GM12865 (cell line): Measurements from ENCODE around the gene SNCA.

ENCODE experiments used
- DNase-seq: peaks from one replicate; pipeline ENCODE4 v3.0.0; 2010; ENCODE audit warnings: low read depth
- H3K4me3 ChIP-seq: 2 replicates; pipeline ENCODE4 v1.5.1; 2011; ENCODE audit warnings: mild to moderate bottlenecking, low read depth, low read length, control low read depth
- TF ChIP-seq, protein P1 (sequence below): IDR thresholded peaks from 2 replicates; pipeline ENCODE4 v1.5.1; 2011; ENCODE audit warnings: low read length, control low read depth, low read depth, inconsistent platforms; ENCODE audit not compliant: insufficient read depth; ENCODE audit errors: missing control alignments

Gene SNCA

DNA sequence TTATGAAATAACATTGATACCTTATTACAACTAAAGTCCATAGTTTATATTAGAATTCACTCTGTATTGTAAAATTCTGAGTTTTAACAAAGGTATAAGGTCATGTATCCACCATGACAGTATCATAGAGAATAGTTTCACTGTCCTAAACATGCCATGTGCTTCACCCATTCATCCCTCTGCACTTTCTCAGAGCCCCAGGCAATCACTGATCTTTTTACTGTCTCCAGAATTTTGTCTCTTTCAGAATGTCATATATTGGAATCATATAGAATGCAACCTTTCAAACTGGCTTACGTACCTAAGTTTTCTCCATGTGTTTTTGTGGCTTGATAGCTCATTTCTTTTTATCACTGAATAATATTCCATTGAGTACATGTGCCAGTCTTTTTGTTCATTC lies 33.9 kb downstream of the SNCA start:
- H3K4me3 ChIP-seq = no peak overlapping the region
- TF ChIP-seq, protein P1, sequence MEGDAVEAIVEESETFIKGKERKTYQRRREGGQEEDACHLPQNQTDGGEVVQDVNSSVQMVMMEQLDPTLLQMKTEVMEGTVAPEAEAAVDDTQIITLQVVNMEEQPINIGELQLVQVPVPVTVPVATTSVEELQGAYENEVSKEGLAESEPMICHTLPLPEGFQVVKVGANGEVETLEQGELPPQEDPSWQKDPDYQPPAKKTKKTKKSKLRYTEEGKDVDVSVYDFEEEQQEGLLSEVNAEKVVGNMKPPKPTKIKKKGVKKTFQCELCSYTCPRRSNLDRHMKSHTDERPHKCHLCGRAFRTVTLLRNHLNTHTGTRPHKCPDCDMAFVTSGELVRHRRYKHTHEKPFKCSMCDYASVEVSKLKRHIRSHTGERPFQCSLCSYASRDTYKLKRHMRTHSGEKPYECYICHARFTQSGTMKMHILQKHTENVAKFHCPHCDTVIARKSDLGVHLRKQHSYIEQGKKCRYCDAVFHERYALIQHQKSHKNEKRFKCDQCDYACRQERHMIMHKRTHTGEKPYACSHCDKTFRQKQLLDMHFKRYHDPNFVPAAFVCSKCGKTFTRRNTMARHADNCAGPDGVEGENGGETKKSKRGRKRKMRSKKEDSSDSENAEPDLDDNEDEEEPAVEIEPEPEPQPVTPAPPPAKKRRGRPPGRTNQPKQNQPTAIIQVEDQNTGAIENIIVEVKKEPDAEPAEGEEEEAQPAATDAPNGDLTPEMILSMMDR = no peak

GRCh38 chr4:89800527-89801103 lies 36.3 kb downstream of the SNCA start:
- TF ChIP-seq, protein P1 = no peak
- DNase-seq = no peak
- H3K4me3 ChIP-seq = no peak overlapping the region

More for the DNA sequence above, 33.9 kb downstream of the SNCA start:
- DNase-seq = no peak

- no peak for DNase-seq
- H3K4me3 ChIP-seq = no peak overlapping the region
- TF ChIP-seq, protein P1 = no peak
Measured at GRCh38 chr4:89800012-89800516, 36.9 kb downstream of the SNCA start.

DNA sequence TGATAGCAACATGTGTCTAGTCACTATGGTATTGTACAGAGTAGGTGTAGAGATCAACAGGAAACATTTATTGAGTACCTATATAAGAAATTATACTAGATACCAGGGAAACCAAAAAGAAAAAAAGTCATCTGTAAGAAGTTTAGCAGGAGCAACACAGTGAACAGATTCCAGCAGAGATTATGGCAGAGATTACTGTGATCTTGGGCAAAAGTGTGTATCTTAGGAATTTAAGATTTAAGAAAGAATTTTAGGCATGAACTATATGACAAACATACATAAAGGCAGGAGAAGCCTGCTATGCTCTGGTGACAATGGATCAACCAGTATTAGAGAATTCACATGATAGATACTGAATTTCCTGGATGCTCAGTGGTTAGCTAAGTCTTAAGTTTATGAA lies 37.9 kb downstream of the SNCA start:
- no peak overlapping the region for H3K4me3 ChIP-seq
- TF ChIP-seq, protein P1 = no peak
- DNase-seq = no peak

DNA sequence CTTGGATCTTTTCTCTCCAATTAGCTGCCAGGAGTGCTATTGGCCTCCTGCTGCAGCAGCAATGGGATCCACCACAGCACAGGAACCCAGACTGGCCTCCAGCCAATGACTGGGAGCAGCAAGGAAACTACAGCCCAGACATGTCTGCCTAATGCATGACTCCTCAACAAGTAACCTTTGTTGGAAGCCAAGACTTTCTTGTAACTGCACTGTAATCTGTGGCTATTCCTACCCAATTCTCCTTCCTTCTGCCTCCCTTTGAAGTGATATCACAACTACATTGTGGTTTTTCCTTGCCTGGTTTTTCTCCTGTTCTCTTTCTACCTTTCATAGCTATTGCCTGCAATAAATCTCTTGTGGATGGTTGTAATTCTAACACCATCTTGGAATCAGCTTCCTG lies 39.8 kb downstream of the SNCA start:
- TF ChIP-seq, protein P1 = no peak
- H3K4me3 ChIP-seq = no peak overlapping the region
- no peak for DNase-seq

- no peak for DNase-seq
- TF ChIP-seq, protein P1 = no peak
- H3K4me3 ChIP-seq = no peak overlapping the region
Measured at GRCh38 chr4:89788206-89789072, 48.5 kb downstream of the SNCA start.
